Progenitor cell of endocrine pancreas (in vitro differentiated cells): ENCODE results near the gene CST7. TPM values are rescaled to one million over a fixed set of nuclear protein-coding genes. Genes with fewer than 3 reads are reported as not detected.

Source experiments
- DNase-seq: peaks from one replicate; pipeline ENCODE4 v3.0.0; 2021; ENCODE audit warnings: low spot score; ENCODE audit not compliant: unreplicated experiment
- H3K27ac Mint-ChIP-seq: 2 replicates; pipeline ENCODE4 v1.8.0; 2021; ENCODE audit warnings: mild to moderate bottlenecking, moderate library complexity, mixed read lengths
- H3K27me3 Mint-ChIP-seq: 2 replicates; pipeline ENCODE4 v1.8.0; 2021; ENCODE audit warnings: mixed read lengths
- H3K36me3 Mint-ChIP-seq: 2 replicates; pipeline ENCODE4 v1.8.0; 2022; ENCODE audit warnings: mixed read lengths; ENCODE audit not compliant: insufficient read depth
- H3K4me1 Mint-ChIP-seq: 2 replicates; pipeline ENCODE4 v1.8.0; 2021; ENCODE audit warnings: low read depth, mixed read lengths
- H3K4me3 Mint-ChIP-seq: 2 replicates; pipeline ENCODE4 v1.8.0; 2021; ENCODE audit warnings: low read depth, mild to moderate bottlenecking, moderate library complexity, mixed read lengths
- H3K9me3 Mint-ChIP-seq: 2 replicates; pipeline ENCODE4 v1.8.0; 2021; ENCODE audit warnings: low read depth, mixed read lengths
- total RNA-seq: library from RNA; stranded (reverse); gene quantifications from 2 replicates; pipeline ENCODE4 v1.2.1, GENCODE V29; 2021
- TF ChIP-seq, protein P1 (sequence below): fragments of 200-600 bp; sonication (generic); IDR thresholded peaks from one replicate; pipeline ENCODE4 v1.5.0; 2021; ENCODE audit warnings: antibody characterized with exemption, mild to moderate bottlenecking; ENCODE audit not compliant: unreplicated experiment

The CST7 gene
- total RNA-seq, 1 donor from 2014 or later = not detected

DNA sequence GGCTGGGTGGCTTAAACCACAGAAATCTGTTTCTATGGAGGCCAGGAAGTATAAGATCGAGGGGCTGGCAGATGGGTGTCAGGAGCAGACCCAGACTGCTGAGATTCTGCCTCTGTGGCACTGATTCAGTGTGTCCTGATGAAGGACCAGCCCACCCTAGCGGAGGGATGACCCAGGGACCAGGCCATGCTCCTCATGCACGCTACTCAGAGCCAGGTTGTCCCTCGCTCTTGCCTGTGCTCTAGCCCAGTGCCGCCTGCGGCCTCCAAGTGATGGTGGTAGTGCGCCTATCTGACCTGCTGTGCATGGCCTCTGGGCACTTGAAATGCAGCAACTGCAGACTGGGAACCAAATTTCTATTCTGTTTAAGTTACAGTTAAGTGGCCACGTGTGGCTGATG lies 56.6 kb downstream of the CST7 start:
- TF ChIP-seq, protein P1, sequence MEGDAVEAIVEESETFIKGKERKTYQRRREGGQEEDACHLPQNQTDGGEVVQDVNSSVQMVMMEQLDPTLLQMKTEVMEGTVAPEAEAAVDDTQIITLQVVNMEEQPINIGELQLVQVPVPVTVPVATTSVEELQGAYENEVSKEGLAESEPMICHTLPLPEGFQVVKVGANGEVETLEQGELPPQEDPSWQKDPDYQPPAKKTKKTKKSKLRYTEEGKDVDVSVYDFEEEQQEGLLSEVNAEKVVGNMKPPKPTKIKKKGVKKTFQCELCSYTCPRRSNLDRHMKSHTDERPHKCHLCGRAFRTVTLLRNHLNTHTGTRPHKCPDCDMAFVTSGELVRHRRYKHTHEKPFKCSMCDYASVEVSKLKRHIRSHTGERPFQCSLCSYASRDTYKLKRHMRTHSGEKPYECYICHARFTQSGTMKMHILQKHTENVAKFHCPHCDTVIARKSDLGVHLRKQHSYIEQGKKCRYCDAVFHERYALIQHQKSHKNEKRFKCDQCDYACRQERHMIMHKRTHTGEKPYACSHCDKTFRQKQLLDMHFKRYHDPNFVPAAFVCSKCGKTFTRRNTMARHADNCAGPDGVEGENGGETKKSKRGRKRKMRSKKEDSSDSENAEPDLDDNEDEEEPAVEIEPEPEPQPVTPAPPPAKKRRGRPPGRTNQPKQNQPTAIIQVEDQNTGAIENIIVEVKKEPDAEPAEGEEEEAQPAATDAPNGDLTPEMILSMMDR = no peak
- Mint-ChIP-seq H3K4me3 (no peak overlapping the region), H3K9me3 (peaks cover 5% of the 10 kb centered on the region), H3K36me3 (no peaks in the 10 kb centered on the region), H3K4me1 (no peaks in the 10 kb centered on the region), H3K27me3 (peaks cover 19% of the 10 kb centered on the region), H3K27ac (no peak overlapping the region)
- no peak for DNase-seq

DNA sequence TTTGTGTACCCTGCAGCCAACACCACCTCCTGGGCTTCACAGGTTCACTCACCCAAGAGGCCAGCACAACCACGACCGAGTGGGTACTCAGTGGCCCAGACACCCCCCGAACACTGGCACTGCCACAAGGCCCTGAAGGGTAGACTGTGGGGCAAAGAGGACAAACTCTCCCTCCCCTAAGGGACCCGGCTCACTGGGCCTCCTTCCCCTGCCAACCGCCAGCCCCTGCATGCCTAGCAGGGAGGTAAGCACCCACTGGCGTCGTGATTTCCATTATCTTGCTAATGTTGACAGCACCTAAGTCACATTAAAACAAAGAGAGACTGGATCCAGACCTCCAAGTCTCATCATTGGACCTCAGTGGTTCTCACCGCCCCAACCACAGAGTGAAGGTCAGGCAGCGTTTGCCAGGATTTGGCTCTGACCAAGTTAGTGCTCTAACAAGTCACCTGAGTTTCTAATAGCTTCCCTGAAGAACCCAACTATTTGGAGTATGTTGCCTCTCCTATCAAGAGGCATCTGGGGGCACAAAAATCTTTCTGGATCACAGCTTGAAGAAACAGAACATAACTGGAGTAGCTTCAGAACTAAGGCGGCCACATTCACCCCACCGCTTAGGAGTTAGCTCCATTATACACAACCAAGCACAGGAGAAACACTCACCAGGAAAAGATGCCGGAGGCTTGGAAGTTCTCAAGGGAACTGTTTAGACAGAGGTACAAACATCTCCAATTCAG lies 57.5 kb downstream of the CST7 start:
- Mint-ChIP-seq H3K27ac (no peak overlapping the region), H3K36me3 (no peaks in the 10 kb centered on the region), H3K27me3 (peaks cover 19% of the 10 kb centered on the region), H3K9me3 (peaks cover 5% of the 10 kb centered on the region), H3K4me1 (no peaks in the 10 kb centered on the region), H3K4me3 (no peak overlapping the region)
- TF ChIP-seq, protein P1 = no peak
- no peak for DNase-seq

DNA sequence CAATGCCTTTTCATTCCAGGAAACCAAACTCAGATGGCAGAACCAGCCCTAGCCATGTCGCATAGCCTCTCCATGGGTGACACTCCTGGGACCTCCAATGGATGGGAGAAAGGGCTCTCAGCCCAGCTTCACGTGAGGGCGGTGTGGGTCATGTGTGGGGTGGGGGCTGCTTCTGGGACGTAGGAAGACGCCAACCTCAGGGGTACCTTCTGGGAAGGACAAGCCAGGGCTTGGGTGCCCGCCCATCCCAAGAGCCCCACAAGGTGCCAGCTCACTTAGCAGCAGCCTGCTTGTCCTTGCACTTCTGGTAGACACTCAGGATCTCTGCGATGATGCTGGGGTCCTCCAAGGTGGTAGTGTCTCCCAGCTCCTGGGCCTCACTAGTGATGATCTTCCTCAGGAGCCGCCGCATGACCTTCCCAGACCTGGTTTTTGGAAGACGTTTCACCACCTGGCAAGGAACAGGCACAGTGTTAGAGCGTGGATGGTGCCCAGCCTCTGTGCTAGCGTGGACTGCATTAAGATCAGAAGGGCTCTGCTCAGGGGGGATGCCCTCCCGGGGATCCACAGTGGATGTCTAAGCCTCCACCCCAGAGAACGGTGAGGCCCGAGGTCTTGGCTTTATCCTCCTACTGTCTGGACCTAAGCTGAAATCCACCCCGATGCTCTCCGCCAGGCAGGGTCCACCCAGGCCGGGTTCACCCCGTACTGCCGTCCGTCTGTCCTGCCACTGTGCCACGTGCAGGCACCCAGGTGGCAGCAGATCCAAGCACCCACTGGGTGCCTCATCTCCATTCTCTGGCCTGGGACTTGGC lies 58.6 kb downstream of the CST7 start:
- Mint-ChIP-seq H3K27me3 (peaks cover 15% of the 10 kb centered on the region), H3K4me1 (no peaks in the 10 kb centered on the region), H3K4me3 (no peak overlapping the region), H3K9me3 (peaks cover 4% of the 10 kb centered on the region), H3K36me3 (no peaks in the 10 kb centered on the region), H3K27ac (no peak overlapping the region)
- TF ChIP-seq, protein P1 = no peak
- no peak for DNase-seq

DNA sequence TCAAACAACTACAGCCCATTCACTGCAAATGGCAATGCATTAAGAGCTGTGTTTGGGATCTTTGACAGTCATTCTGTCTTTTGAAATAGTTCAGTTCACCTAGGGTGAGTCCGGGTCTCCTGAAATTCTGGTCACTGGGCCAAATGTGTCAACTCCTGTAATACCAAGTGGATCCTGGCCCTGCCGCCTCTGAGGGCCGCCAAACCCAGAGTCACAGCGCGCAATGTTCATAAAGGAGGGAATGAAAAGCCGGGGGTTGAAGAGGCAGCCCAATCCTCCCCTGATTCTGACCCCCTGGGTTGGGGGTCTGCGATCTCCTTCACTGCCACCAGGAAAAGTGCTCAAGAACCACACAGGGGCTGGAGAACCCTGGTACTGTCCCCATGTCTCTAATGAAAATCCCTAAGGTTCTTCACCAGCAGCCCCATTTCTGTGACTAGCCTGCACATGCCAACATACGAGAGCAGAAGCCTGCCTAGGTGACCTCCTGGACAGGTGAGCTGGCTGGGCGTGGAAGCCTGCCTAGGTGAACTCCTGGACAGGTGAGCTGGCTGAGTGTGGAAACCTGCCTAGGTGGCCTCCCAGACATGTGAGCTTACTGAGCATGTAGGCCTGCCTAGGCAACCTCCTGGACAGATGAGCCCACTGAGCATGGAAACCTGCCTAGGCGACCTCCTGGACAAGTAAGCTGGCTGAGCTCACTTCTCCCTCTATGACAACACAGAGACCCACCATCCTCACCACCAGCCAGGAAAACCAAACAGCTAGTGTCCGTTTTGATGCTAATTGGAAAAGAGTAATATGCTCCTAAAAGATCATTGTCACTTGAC lies 59.5 kb downstream of the CST7 start:
- Mint-ChIP-seq H3K4me1 (no peaks in the 10 kb centered on the region), H3K27ac (no peak overlapping the region), H3K27me3 (peaks cover 11% of the 10 kb centered on the region), H3K9me3 (no peaks in the 10 kb centered on the region), H3K36me3 (no peaks in the 10 kb centered on the region), H3K4me3 (no peak overlapping the region)
- no peak for DNase-seq
- TF ChIP-seq, protein P1 = no peak

Other genes starting within 250 kb of the CST7 start
- 81.0 and 81.3 TPM in 2 replicates for gene APMAP, start 43.5 kb downstream of the CST7 start, total RNA-seq
- gene ACSS1, start 108.9 kb downstream of the CST7 start, total RNA-seq = 0.67 and 0.72 TPM in 2 replicates
- not detected in 2 replicates for gene VSX1, start 132.9 kb downstream of the CST7 start, total RNA-seq
- 85.1 and 89.2 TPM in 2 replicates for gene ENTPD6, start 246.4 kb downstream of the CST7 start, total RNA-seq